ENCODE results near the gene MAT2A. TPM values are rescaled to one million over a fixed set of nuclear protein-coding genes. Genes with fewer than 3 reads are reported as not detected.

Gene MAT2A
- total RNA-seq, 1 donor from 2014 or later: 183 TPM

- no peak overlapping the region for H3K27ac Mint-ChIP-seq (ENCODE audit: unreplicated experiment)
- no peaks in the 10 kb centered on the region for H3K36me3 Mint-ChIP-seq (ENCODE audit: unreplicated experiment)
- peaks cover 15% of the 10 kb centered on the region for H3K27me3 Mint-ChIP-seq (ENCODE audit: unreplicated experiment)
- no peak for TF ChIP-seq CTCF (IDR thresholded peaks at IDR 0.05)
- no peak overlapping the region for H3K4me3 Mint-ChIP-seq (ENCODE audit: unreplicated experiment)
- H3K9me3 Mint-ChIP-seq (ENCODE audit: unreplicated experiment): no peaks in the 10 kb centered on the region
- no peak for DNase-seq (ENCODE audit: extremely low spot score, unreplicated experiment)
- peaks cover 4% of the 10 kb centered on the region for H3K4me1 Mint-ChIP-seq (ENCODE audit: unreplicated experiment)
Measured at GRCh38 chr2:85566265-85566664, 27.3 kb downstream of the MAT2A start.

- Mint-ChIP-seq H3K4me1 (ENCODE audit: unreplicated experiment) (peaks cover 48% of the 10 kb centered on the region), H3K36me3 (ENCODE audit: unreplicated experiment) (no peaks in the 10 kb centered on the region), H3K27me3 (ENCODE audit: unreplicated experiment) (peaks cover 16% of the 10 kb centered on the region), H3K4me3 (ENCODE audit: unreplicated experiment) (no peak overlapping the region), H3K27ac (ENCODE audit: unreplicated experiment) (no peak overlapping the region), H3K9me3 (ENCODE audit: unreplicated experiment) (no peaks in the 10 kb centered on the region)
- TF ChIP-seq CTCF (IDR thresholded peaks at IDR 0.05): no peak
- DNase-seq (ENCODE audit: extremely low spot score, unreplicated experiment): no peak
Measured at GRCh38 chr2:85575739-85576138, 36.8 kb downstream of the MAT2A start.

GRCh38 chr2:85577063-85577385 is 38.1 kb downstream of the MAT2A start:
- TF ChIP-seq CTCF (IDR thresholded peaks at IDR 0.05): no peak
- no peak for DNase-seq (ENCODE audit: extremely low spot score, unreplicated experiment)
- Mint-ChIP-seq H3K4me3 (ENCODE audit: unreplicated experiment) (no peak overlapping the region), H3K4me1 (ENCODE audit: unreplicated experiment) (peaks cover 48% of the 10 kb centered on the region), H3K36me3 (ENCODE audit: unreplicated experiment) (no peaks in the 10 kb centered on the region), H3K9me3 (ENCODE audit: unreplicated experiment) (no peaks in the 10 kb centered on the region), H3K27me3 (ENCODE audit: unreplicated experiment) (peaks cover 6% of the 10 kb centered on the region), H3K27ac (ENCODE audit: unreplicated experiment) (peak overlapping the region; percentile 84)

- Mint-ChIP-seq H3K36me3 (ENCODE audit: unreplicated experiment) (no peaks in the 10 kb centered on the region), H3K4me3 (ENCODE audit: unreplicated experiment) (peak within 1 kb of the TSS; percentile 27), H3K4me1 (ENCODE audit: unreplicated experiment) (peaks cover 48% of the 10 kb centered on the region), H3K27me3 (ENCODE audit: unreplicated experiment) (peaks cover 6% of the 10 kb centered on the region), H3K9me3 (ENCODE audit: unreplicated experiment) (no peaks in the 10 kb centered on the region), H3K27ac (ENCODE audit: unreplicated experiment) (peak within 1 kb of the TSS; percentile 84)
- no peak for DNase-seq (ENCODE audit: extremely low spot score, unreplicated experiment)
- TF ChIP-seq CTCF (IDR thresholded peaks at IDR 0.05): no peak
Measured at GRCh38 chr2:85577386-85578242, 38.6 kb downstream of the MAT2A start, which contains the start of gene VAMP8. TSS of gene VAMP8 (plus strand) at chr2:85577586. CDS start at chr2:85577647, 61 bp downstream.

- TF ChIP-seq CTCF (IDR thresholded peaks at IDR 0.05): no peak
- Mint-ChIP-seq H3K27ac (ENCODE audit: unreplicated experiment) (peak overlapping the region; percentile 84), H3K9me3 (ENCODE audit: unreplicated experiment) (no peaks in the 10 kb centered on the region), H3K4me1 (ENCODE audit: unreplicated experiment) (peaks cover 48% of the 10 kb centered on the region), H3K36me3 (ENCODE audit: unreplicated experiment) (no peaks in the 10 kb centered on the region), H3K4me3 (ENCODE audit: unreplicated experiment) (no peak overlapping the region), H3K27me3 (ENCODE audit: unreplicated experiment) (peaks cover 4% of the 10 kb centered on the region)
- no peak for DNase-seq (ENCODE audit: extremely low spot score, unreplicated experiment)
Measured at GRCh38 chr2:85578243-85579180, 39.5 kb downstream of the MAT2A start.
